H9 (cell line): ENCODE data around the gene APCDD1. TPM values are rescaled to one million over a fixed set of nuclear protein-coding genes. Genes with fewer than 3 reads are reported as not detected.

ENCODE experiments used
- DNase-seq: peaks from one replicate; pipeline ENCODE4 v3.0.0-alpha.2; 2017
- H2AFZ ChIP-seq: one replicate; pipeline ENCODE4 v1.6.1; 2013; ENCODE audit warnings: mild to moderate bottlenecking, low read length, control low read depth, moderate library complexity
- H2AK5ac ChIP-seq: 2 replicates; pipeline ENCODE4 v1.6.1; 2013; ENCODE audit warnings: low read length, control low read depth, mixed read lengths; ENCODE audit not compliant: insufficient read length
- H2BK120ac ChIP-seq: one replicate; pipeline ENCODE4 v1.6.1; 2013; ENCODE audit warnings: low read depth, mild to moderate bottlenecking, low read length, control low read depth, inconsistent platforms; ENCODE audit not compliant: poor library complexity, severe bottlenecking
- H2BK12ac ChIP-seq: 2 replicates; pipeline ENCODE4 v1.6.1; 2013; ENCODE audit warnings: low read length, control low read depth, mixed read lengths, low read depth; ENCODE audit not compliant: insufficient read length
- H2BK15ac ChIP-seq: 2 replicates; pipeline ENCODE4 v1.6.1; 2013; ENCODE audit warnings: low read depth, low read length, control low read depth
- H2BK20ac ChIP-seq: one replicate; pipeline ENCODE4 v1.6.1; 2013; ENCODE audit warnings: low read depth, mild to moderate bottlenecking, low read length, control low read depth, inconsistent platforms; ENCODE audit not compliant: poor library complexity, severe bottlenecking
- H2BK5ac ChIP-seq: 2 replicates; pipeline ENCODE4 v1.6.1; 2013; ENCODE audit warnings: low read length, control low read depth, mixed read lengths; ENCODE audit not compliant: insufficient read length
- H3K14ac ChIP-seq: 2 replicates; pipeline ENCODE4 v1.6.1; 2013; ENCODE audit warnings: low read length, control low read depth; ENCODE audit not compliant: insufficient read depth
- H3K18ac ChIP-seq: 2 replicates; pipeline ENCODE4 v1.6.1; 2013; ENCODE audit warnings: low read depth, mild to moderate bottlenecking, mixed read lengths, low read length, control low read depth; ENCODE audit not compliant: insufficient read length
- H3K23ac ChIP-seq: 2 replicates; pipeline ENCODE4 v1.6.1; 2013; ENCODE audit warnings: low read length, control low read depth, mixed read lengths, low read depth; ENCODE audit not compliant: insufficient read length
- H3K23me2 ChIP-seq: 2 replicates; pipeline ENCODE4 v1.6.1; 2013; ENCODE audit warnings: low read depth, mild to moderate bottlenecking, mixed read lengths, low read length, control low read depth; ENCODE audit not compliant: insufficient read length, poor library complexity, severe bottlenecking
- H3K27ac ChIP-seq: 2 replicates; pipeline ENCODE4 v1.5.1; 2013; ENCODE audit warnings: low read length, control low read depth, mixed read lengths, low read depth; ENCODE audit not compliant: insufficient read length
- H3K27me3 ChIP-seq: 2 replicates; pipeline ENCODE4 v1.6.1; 2013; ENCODE audit warnings: low read length, control low read depth, inconsistent platforms; ENCODE audit not compliant: insufficient read depth
- H3K4ac ChIP-seq: 2 replicates; pipeline ENCODE4 v1.6.1; 2013; ENCODE audit warnings: low read depth, mild to moderate bottlenecking, control low read depth, inconsistent platforms, low read length, moderate library complexity
- H3K4me1 ChIP-seq: 2 replicates; pipeline ENCODE4 v1.6.1; 2013; ENCODE audit warnings: low read length, control low read depth, inconsistent platforms; ENCODE audit not compliant: insufficient read depth
- H3K4me2 ChIP-seq: 2 replicates; pipeline ENCODE4 v1.6.1; 2013; ENCODE audit warnings: low read length, control low read depth, mixed read lengths; ENCODE audit not compliant: insufficient read length, insufficient read depth
- H3K56ac ChIP-seq: 2 replicates; pipeline ENCODE4 v1.6.1; 2013; ENCODE audit warnings: low read depth, mild to moderate bottlenecking, mixed read lengths, low read length, control low read depth; ENCODE audit not compliant: insufficient read length
- H3K79me1 ChIP-seq: 2 replicates; pipeline ENCODE4 v1.6.1; 2013; ENCODE audit warnings: low read depth, mild to moderate bottlenecking, moderate library complexity, low read length, control low read depth, inconsistent platforms; ENCODE audit not compliant: insufficient read depth, poor library complexity, severe bottlenecking
- H3K79me2 ChIP-seq: 2 replicates; pipeline ENCODE4 v1.6.1; 2013; ENCODE audit warnings: low read length, control low read depth, inconsistent platforms; ENCODE audit not compliant: insufficient read depth
- H3K9ac ChIP-seq: 2 replicates; pipeline ENCODE4 v1.6.1; 2013; ENCODE audit warnings: low read length, control low read depth, mixed read lengths; ENCODE audit not compliant: insufficient read length; ENCODE audit errors: extremely low read depth
- H3K9me3 ChIP-seq: one replicate; pipeline ENCODE4 v1.6.1; 2013; ENCODE audit warnings: low read depth, low read length, inconsistent platforms; ENCODE audit not compliant: control insufficient read depth
- H3T11ph ChIP-seq: one replicate; pipeline ENCODE4 v1.6.1; 2013; ENCODE audit warnings: mild to moderate bottlenecking, low read length, control low read depth, inconsistent platforms
- H4K20me1 ChIP-seq: one replicate; pipeline ENCODE4 v1.6.1; 2013; ENCODE audit not compliant: control insufficient read depth, insufficient read length, insufficient read depth
- H4K5ac ChIP-seq: 2 replicates; pipeline ENCODE4 v1.6.1; 2013; ENCODE audit warnings: low read depth, mild to moderate bottlenecking, mixed read lengths, low read length, control low read depth; ENCODE audit not compliant: insufficient read length
- H4K8ac ChIP-seq: replicated peaks from 2 replicates; pipeline ENCODE4 v1.6.1; 2013; ENCODE audit warnings: low read length, control low read depth, mixed read lengths, low read depth; ENCODE audit not compliant: insufficient read length
- H4K91ac ChIP-seq: 2 replicates; pipeline ENCODE4 v1.6.1; 2013; ENCODE audit warnings: low read depth, mild to moderate bottlenecking, moderate library complexity, mixed read lengths, low read length, control low read depth; ENCODE audit not compliant: insufficient read length
- H3K27ac Mint-ChIP-seq, 3 experiments: 2 replicates in 2 of 3; 3 replicates in 1 of 3; pipeline ENCODE4 v1.8.0; 2020 to 2021; ENCODE audit warnings: mixed read lengths in 3 of 3, mild to moderate bottlenecking in 1 of 3, moderate library complexity in 1 of 3
- H3K27me3 Mint-ChIP-seq: 2 replicates; pipeline ENCODE4 v1.8.0; 2021; ENCODE audit warnings: low read depth, mild to moderate bottlenecking, moderate library complexity, mixed read lengths
- H3K36me3 Mint-ChIP-seq, 3 experiments: 2 replicates in 2 of 3; 3 replicates in 1 of 3; pipeline ENCODE4 v1.8.0; 2020 to 2021; ENCODE audit warnings: low read depth in 3 of 3, mixed read lengths in 3 of 3; ENCODE audit not compliant: insufficient read depth in 1 of 3
- H3K4me1 Mint-ChIP-seq, 2 experiments: 2 replicates each; pipeline ENCODE4 v1.8.0; 2020; ENCODE audit warnings: mixed read lengths in 2 of 2
- H3K4me3 Mint-ChIP-seq, 2 experiments: 2 replicates in 1 of 2; 3 replicates in 1 of 2; pipeline ENCODE4 v1.8.0; 2020 to 2021; ENCODE audit warnings: mild to moderate bottlenecking in 2 of 2, mixed read lengths in 2 of 2, moderate library complexity in 1 of 2
- H3K9me3 Mint-ChIP-seq, 2 experiments: 2 replicates in 1 of 2; 3 replicates in 1 of 2; pipeline ENCODE4 v1.8.0; 2020; ENCODE audit warnings: mild to moderate bottlenecking in 2 of 2, mixed read lengths in 2 of 2, moderate library complexity in 1 of 2
- WGBS: extraction: QIAGEN DNeasy Blood & Tissue Kit; methylation state at CpG from one replicate; pipeline ENCODE4 v1.1.7; 2013; ENCODE audit warnings: missing lambda C conversion rate, low lambda C conversion rate, mixed read lengths; ENCODE audit not compliant: insufficient read length; ENCODE audit errors: extremely low coverage; 5-methylcytosine and 5-hydroxymethylcytosine counted together
- total RNA-seq: library from RNA; stranded (reverse); gene quantifications from 2 replicates; pipeline ENCODE4 v1.2.1, GENCODE V29; 2021
- TF ChIP-seq, protein P1 (sequence below): fragments of 200-600 bp; sonication (generic); conservative IDR thresholded peaks from 3 replicates; pipeline ENCODE4 v1.8.0; 2021; ENCODE audit warnings: antibody characterized with exemption, mild to moderate bottlenecking

The APCDD1 gene
- total RNA-seq, 1 experiment from 2014 or later: 1.8 TPM

- Histone ChIP-seq H3K4me2 (no peak overlapping the region), H4K5ac (no peak overlapping the region), H3K23ac (no peak overlapping the region), H2BK5ac (no peak overlapping the region), H2BK120ac (no peak overlapping the region), H3K18ac (no peak overlapping the region), H3K56ac (no peak overlapping the region), H3K4ac (no peak overlapping the region), H3T11ph (no peak overlapping the region), H3K27ac (no peak overlapping the region), H4K20me1 (no peaks in the 10 kb centered on the region), H4K91ac (no peak overlapping the region), H3K9me3 (no peaks in the 10 kb centered on the region), H3K79me1 (no peaks in the 10 kb centered on the region), H3K27me3 (no peaks in the 10 kb centered on the region), H4K8ac (no peak overlapping the region), H3K79me2 (no peaks in the 10 kb centered on the region), H2AFZ (no peak overlapping the region), H2BK12ac (no peak overlapping the region), H3K23me2 (no peaks in the 10 kb centered on the region), H3K4me1 (no peaks in the 10 kb centered on the region), H2AK5ac (no peak overlapping the region), H3K9ac (no peak overlapping the region), H3K14ac (no peak overlapping the region), H2BK20ac (no peak overlapping the region), H2BK15ac (no peak overlapping the region)
- Mint-ChIP-seq H3K4me1 (peaks cover 0 to 5% of the 10 kb centered on the region in 2 experiments; a peak in 2 of 4 replicates), H3K36me3 (peaks cover 0 to 3% (median 0%) of the 10 kb centered on the region in 3 experiments; a peak in 1 of 7 replicates), H3K4me3 (no peak overlapping the region), H3K27me3 (no peaks in the 10 kb centered on the region; the same call in 1 of the 2 replicates), H3K9me3 (peaks cover 0 to 3% of the 10 kb centered on the region in 2 experiments; a peak in 4 of 5 replicates), H3K27ac (no peak overlapping the region)
- no CpG with 5 or more reads among the region's 3 CpGs for WGBS
- no peak for DNase-seq
- TF ChIP-seq, protein P1, sequence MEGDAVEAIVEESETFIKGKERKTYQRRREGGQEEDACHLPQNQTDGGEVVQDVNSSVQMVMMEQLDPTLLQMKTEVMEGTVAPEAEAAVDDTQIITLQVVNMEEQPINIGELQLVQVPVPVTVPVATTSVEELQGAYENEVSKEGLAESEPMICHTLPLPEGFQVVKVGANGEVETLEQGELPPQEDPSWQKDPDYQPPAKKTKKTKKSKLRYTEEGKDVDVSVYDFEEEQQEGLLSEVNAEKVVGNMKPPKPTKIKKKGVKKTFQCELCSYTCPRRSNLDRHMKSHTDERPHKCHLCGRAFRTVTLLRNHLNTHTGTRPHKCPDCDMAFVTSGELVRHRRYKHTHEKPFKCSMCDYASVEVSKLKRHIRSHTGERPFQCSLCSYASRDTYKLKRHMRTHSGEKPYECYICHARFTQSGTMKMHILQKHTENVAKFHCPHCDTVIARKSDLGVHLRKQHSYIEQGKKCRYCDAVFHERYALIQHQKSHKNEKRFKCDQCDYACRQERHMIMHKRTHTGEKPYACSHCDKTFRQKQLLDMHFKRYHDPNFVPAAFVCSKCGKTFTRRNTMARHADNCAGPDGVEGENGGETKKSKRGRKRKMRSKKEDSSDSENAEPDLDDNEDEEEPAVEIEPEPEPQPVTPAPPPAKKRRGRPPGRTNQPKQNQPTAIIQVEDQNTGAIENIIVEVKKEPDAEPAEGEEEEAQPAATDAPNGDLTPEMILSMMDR: no peak
These were observed 37.2 kb upstream of the APCDD1 start for GRCh38 chr18:10417191-10417590.
